HAP-1 (cell line): ENCODE measurements around the gene ARHGAP10.
"Not testable (repeated sequence)": the region's sequence is repeated elsewhere in the genome, so short reads cannot be mapped to it uniquely, and the experiment has no call there.

ENCODE experiments used
- DNase-seq, 2 experiments: peaks; one replicate each; pipeline ENCODE4 v3.0.0-alpha.2; 2016 to 2020; ENCODE audit warnings: low spot score in 2 of 2
- H3K27me3 ChIP-seq: fragments of 250-450 bp; sonication (Bioruptor Pico); 2 replicates; pipeline ENCODE4 v1.5.1; 2020; ENCODE audit warnings: low read depth, mild to moderate bottlenecking, moderate library complexity
- H3K36me3 ChIP-seq: fragments of 250-450 bp; sonication (Bioruptor Pico); replicated peaks from 2 replicates; pipeline ENCODE4 v1.5.1; 2020; ENCODE audit warnings: mild to moderate bottlenecking
- H3K4me1 ChIP-seq: fragments of 250-450 bp; sonication (Bioruptor Pico); 2 replicates; pipeline ENCODE4 v1.5.1; 2020; ENCODE audit warnings: mild to moderate bottlenecking
- H3K4me3 ChIP-seq: fragments of 250-450 bp; sonication (Bioruptor Pico); 2 replicates; pipeline ENCODE4 v1.5.1; 2020; ENCODE audit warnings: mild to moderate bottlenecking, moderate library complexity
- H3K9me3 ChIP-seq: fragments of 250-450 bp; sonication (Bioruptor Pico); 2 replicates; pipeline ENCODE4 v1.5.1; 2020; ENCODE audit warnings: mild to moderate bottlenecking, moderate library complexity
- in situ Hi-C: fragments of 300-500 bp; cut with MboI; formaldehyde crosslinking; loops from 3 replicates; pipeline ENCODE4 v1.14.3; 2020; ENCODE audit warnings: low sequenced_read_pairs, inconsistent platforms, mixed read lengths

The ARHGAP10 gene

GRCh38 chr4:147786031-147786430 lies 54.1 kb downstream of the ARHGAP10 start:
- no peak for DNase-seq
- in situ Hi-C loops: no loop called here
- Histone ChIP-seq H3K4me3 (no peak overlapping the region), H3K9me3 (no peaks in the 10 kb centered on the region), H3K27me3 (no peaks in the 10 kb centered on the region), H3K4me1 (no peaks in the 10 kb centered on the region), H3K36me3 (no peaks in the 10 kb centered on the region; the same call in 1 of the 2 replicates)

GRCh38 chr4:147786531-147786930 lies 54.6 kb downstream of the ARHGAP10 start:
- Histone ChIP-seq H3K36me3 (no peaks in the 10 kb centered on the region; the same call in 1 of the 2 replicates), H3K4me3 (no peak overlapping the region), H3K9me3 (no peaks in the 10 kb centered on the region), H3K27me3 (no peaks in the 10 kb centered on the region), H3K4me1 (no peaks in the 10 kb centered on the region)
- no peak for DNase-seq
- in situ Hi-C loops: no loop called here

- no peak overlapping the region for H3K4me3 ChIP-seq
- no peaks in the 10 kb centered on the region; the same call in 1 of the 2 replicates for H3K36me3 ChIP-seq
- DNase-seq: no peak
- no peaks in the 10 kb centered on the region for H3K27me3 ChIP-seq
- peaks cover 5% of the 10 kb centered on the region for H3K4me1 ChIP-seq
- in situ Hi-C loops: no loop called here
- no peaks in the 10 kb centered on the region for H3K9me3 ChIP-seq
Observed at GRCh38 chr4:147787204-147787603, 55.3 kb downstream of the ARHGAP10 start.

GRCh38 chr4:147788791-147789190 lies 56.9 kb downstream of the ARHGAP10 start:
- peaks cover 12% of the 10 kb centered on the region for H3K4me1 ChIP-seq
- no peak overlapping the region for H3K4me3 ChIP-seq
- no peaks in the 10 kb centered on the region; the same call in 1 of the 2 replicates for H3K36me3 ChIP-seq
- DNase-seq: no peak
- H3K27me3 ChIP-seq: no peaks in the 10 kb centered on the region
- in situ Hi-C loops: no loop called here
- H3K9me3 ChIP-seq: no peaks in the 10 kb centered on the region

- H3K27me3 ChIP-seq: no peaks in the 10 kb centered on the region
- H3K36me3 ChIP-seq: no peaks in the 10 kb centered on the region; the same call in 1 of the 2 replicates
- H3K9me3 ChIP-seq: no peaks in the 10 kb centered on the region
- peaks cover 12% of the 10 kb centered on the region for H3K4me1 ChIP-seq
- H3K4me3 ChIP-seq: no peak overlapping the region
- no peak for DNase-seq
- in situ Hi-C loops: no loop called here
Observed at GRCh38 chr4:147789596-147789995, 57.7 kb downstream of the ARHGAP10 start.

- in situ Hi-C loops: no loop called here
- no peaks in the 10 kb centered on the region for H3K27me3 ChIP-seq
- peaks cover 12% of the 10 kb centered on the region for H3K4me1 ChIP-seq
Observed at GRCh38 chr4:147790412-147790811, 58.5 kb downstream of the ARHGAP10 start.

GRCh38 chr4:147791341-147791740 lies 59.5 kb downstream of the ARHGAP10 start:
- Histone ChIP-seq H3K27me3 (no peaks in the 10 kb centered on the region), H3K36me3 (no peaks in the 10 kb centered on the region; the same call in 1 of the 2 replicates), H3K4me3 (no peak overlapping the region), H3K9me3 (no peaks in the 10 kb centered on the region), H3K4me1 (peaks cover 12% of the 10 kb centered on the region)
- in situ Hi-C loops: no loop called here
- DNase-seq: no peak

More at GRCh38 chr4:147790412-147790811, 58.5 kb downstream of the ARHGAP10 start:
- Histone ChIP-seq H3K36me3 (no peaks in the 10 kb centered on the region; the same call in 1 of the 2 replicates), H3K4me3 (no peak overlapping the region), H3K9me3 (no peaks in the 10 kb centered on the region)
- no peak for DNase-seq

- in situ Hi-C loops: no loop called here
- H3K4me1 ChIP-seq: peaks cover 12% of the 10 kb centered on the region
Observed at GRCh38 chr4:147791865-147792264, 60.0 kb downstream of the ARHGAP10 start.

GRCh38 chr4:147793569-147794313 lies 61.9 kb downstream of the ARHGAP10 start:
- DNase-seq: no peak
- Histone ChIP-seq H3K36me3 (no peaks in the 10 kb centered on the region; the same call in 1 of the 2 replicates), H3K9me3 (no peaks in the 10 kb centered on the region), H3K27me3 (no peaks in the 10 kb centered on the region), H3K4me3 (no peak overlapping the region), H3K4me1 (peaks cover 12% of the 10 kb centered on the region)
- in situ Hi-C loops: no loop called here

More at GRCh38 chr4:147791865-147792264, 60.0 kb downstream of the ARHGAP10 start:
- Histone ChIP-seq H3K27me3 (no peaks in the 10 kb centered on the region), H3K36me3 (no peaks in the 10 kb centered on the region; the same call in 1 of the 2 replicates), H3K9me3 (no peaks in the 10 kb centered on the region), H3K4me3 (no peak overlapping the region)
- no peak for DNase-seq

GRCh38 chr4:147794314-147794680 lies 62.4 kb downstream of the ARHGAP10 start:
- H3K4me1 ChIP-seq: peaks cover 12% of the 10 kb centered on the region
- no peaks in the 10 kb centered on the region for H3K27me3 ChIP-seq
- H3K9me3 ChIP-seq: no peaks in the 10 kb centered on the region
- no peak overlapping the region for H3K4me3 ChIP-seq
- no peak for DNase-seq
- H3K36me3 ChIP-seq: no peaks in the 10 kb centered on the region
- in situ Hi-C loops: no loop called here

- H3K9me3 ChIP-seq: no peaks in the 10 kb centered on the region
- in situ Hi-C loops: no loop called here
- no peak overlapping the region for H3K4me3 ChIP-seq
- DNase-seq: no peak
- no peaks in the 10 kb centered on the region for H3K27me3 ChIP-seq
- peaks cover 12% of the 10 kb centered on the region for H3K4me1 ChIP-seq
- H3K36me3 ChIP-seq: no peaks in the 10 kb centered on the region
Observed at GRCh38 chr4:147794787-147795413, 63.0 kb downstream of the ARHGAP10 start.

GRCh38 chr4:147799057-147799456 lies 67.2 kb downstream of the ARHGAP10 start:
- H3K4me1 ChIP-seq, H3K4me3 ChIP-seq, H3K27me3 ChIP-seq, H3K36me3 ChIP-seq, in situ Hi-C loops, DNase-seq, H3K9me3 ChIP-seq: not testable (repeated sequence)

- Histone ChIP-seq H3K27me3 (no peaks in the 10 kb centered on the region), H3K4me1 (peaks cover 6% of the 10 kb centered on the region), H3K36me3 (no peaks in the 10 kb centered on the region), H3K4me3 (no peak overlapping the region), H3K9me3 (no peaks in the 10 kb centered on the region)
- in situ Hi-C loops: no loop called here
- no peak for DNase-seq
Observed at GRCh38 chr4:147799986-147800555, 68.2 kb downstream of the ARHGAP10 start.

GRCh38 chr4:147801820-147802219 lies 69.9 kb downstream of the ARHGAP10 start:
- DNase-seq: no peak
- Histone ChIP-seq H3K4me3 (no peak overlapping the region), H3K9me3 (no peaks in the 10 kb centered on the region), H3K27me3 (no peaks in the 10 kb centered on the region), H3K36me3 (no peaks in the 10 kb centered on the region), H3K4me1 (peaks cover 8% of the 10 kb centered on the region)
- in situ Hi-C loops: no loop called here
